Parathyroid adenoma (tissue), 2 donors: ENCODE measurements around the gene EFCAB6.

Source experiments
- H2AFZ ChIP-seq: fragments of 300-600 bp; sonication (generic); one replicate; pipeline ENCODE4 v1.7.0; 2017; ENCODE audit warnings: antibody characterized with exemption, mild to moderate bottlenecking
- H3K27ac ChIP-seq: fragments of 300-600 bp; sonication (generic); one replicate; pipeline ENCODE4 v1.7.0; 2017
- H3K27me3 ChIP-seq: fragments of 300-600 bp; sonication (generic); one replicate; pipeline ENCODE4 v1.7.0; 2017; ENCODE audit warnings: low read length; ENCODE audit not compliant: control insufficient read depth, insufficient read depth
- H3K36me3 ChIP-seq: fragments of 300-600 bp; sonication (generic); one replicate; pipeline ENCODE4 v1.7.0; 2017; ENCODE audit warnings: low read length; ENCODE audit not compliant: control insufficient read depth, insufficient read depth
- H3K4me1 ChIP-seq: fragments of 300-600 bp; sonication (generic); one replicate; pipeline ENCODE4 v1.7.0; 2017; ENCODE audit warnings: control low read depth
- H3K4me2 ChIP-seq: fragments of 300-600 bp; sonication (generic); one replicate; pipeline ENCODE4 v1.7.0; 2017; ENCODE audit warnings: low read length
- H3K4me3 ChIP-seq: fragments of 300-600 bp; sonication (generic); one replicate; pipeline ENCODE4 v1.7.0; 2017; ENCODE audit warnings: low read depth, low read length
- H3K79me2 ChIP-seq: fragments of 300-600 bp; sonication (generic); one replicate; pipeline ENCODE4 v1.7.0; 2017; ENCODE audit warnings: control low read depth
- H3K9ac ChIP-seq: fragments of 300-600 bp; sonication (generic); one replicate; pipeline ENCODE4 v1.7.0; 2017; ENCODE audit warnings: mild to moderate bottlenecking
- H3K9me3 ChIP-seq: fragments of 300-600 bp; sonication (generic); one replicate; pipeline ENCODE4 v1.7.0; 2017; ENCODE audit warnings: low read length; ENCODE audit not compliant: control insufficient read depth
- CTCF ChIP-seq: fragments of 300-600 bp; sonication (generic); IDR thresholded peaks from one replicate; pipeline ENCODE4 v1.7.0; 2017; ENCODE audit warnings: antibody characterized with exemption, mild to moderate bottlenecking
- donor health status: primary hyperparathyroidism.

The EFCAB6 gene

GRCh38 chr22:43854121-43854785 lies 42.1 kb upstream of the EFCAB6 start:
- no peak overlapping the region for H3K9ac ChIP-seq
- no peaks in the 10 kb centered on the region for H3K36me3 ChIP-seq
- H3K9me3 ChIP-seq, result no peaks in the 10 kb centered on the region
- no peaks in the 10 kb centered on the region for H3K79me2 ChIP-seq
- no peak overlapping the region for H3K4me3 ChIP-seq
- no peak for TF ChIP-seq CTCF
- H2AFZ ChIP-seq, result no peak overlapping the region
- H3K4me2 ChIP-seq, result no peak overlapping the region
- H3K4me1 ChIP-seq, result no peaks in the 10 kb centered on the region
- H3K27ac ChIP-seq, result no peak overlapping the region
- no peaks in the 10 kb centered on the region for H3K27me3 ChIP-seq

GRCh38 chr22:43853328-43853931 lies 41.3 kb upstream of the EFCAB6 start:
- no peak overlapping the region for H3K4me2 ChIP-seq
- no peak overlapping the region for H3K9ac ChIP-seq
- H3K27me3 ChIP-seq, result no peaks in the 10 kb centered on the region
- no peak for TF ChIP-seq CTCF
- no peaks in the 10 kb centered on the region for H3K79me2 ChIP-seq
- H2AFZ ChIP-seq, result no peak overlapping the region
- no peaks in the 10 kb centered on the region for H3K4me1 ChIP-seq
- H3K36me3 ChIP-seq, result no peaks in the 10 kb centered on the region
- H3K27ac ChIP-seq, result no peak overlapping the region
- no peaks in the 10 kb centered on the region for H3K9me3 ChIP-seq
- no peak overlapping the region for H3K4me3 ChIP-seq

- Histone ChIP-seq H3K9me3 (no peaks in the 10 kb centered on the region), H3K4me1 (no peaks in the 10 kb centered on the region)
Measured at GRCh38 chr22:43852573-43853327, 40.6 kb upstream of the EFCAB6 start.

GRCh38 chr22:43851979-43852307 lies 39.8 kb upstream of the EFCAB6 start:
- no peak overlapping the region for H3K4me3 ChIP-seq
- no peak overlapping the region for H3K9ac ChIP-seq
- H3K4me1 ChIP-seq, result no peaks in the 10 kb centered on the region
- H2AFZ ChIP-seq, result no peak overlapping the region
- no peak overlapping the region for H3K27ac ChIP-seq
- H3K27me3 ChIP-seq, result no peaks in the 10 kb centered on the region
- TF ChIP-seq CTCF, result no peak
- H3K79me2 ChIP-seq, result no peaks in the 10 kb centered on the region
- H3K4me2 ChIP-seq, result no peak overlapping the region
- no peaks in the 10 kb centered on the region for H3K36me3 ChIP-seq
- no peaks in the 10 kb centered on the region for H3K9me3 ChIP-seq

More at GRCh38 chr22:43852573-43853327, 40.6 kb upstream of the EFCAB6 start:
- TF ChIP-seq CTCF, result no peak
- H3K4me2 ChIP-seq, result no peak overlapping the region
- H3K9ac ChIP-seq, result no peak overlapping the region
- H3K36me3 ChIP-seq, result no peaks in the 10 kb centered on the region
- H3K79me2 ChIP-seq, result no peaks in the 10 kb centered on the region
- H2AFZ ChIP-seq, result no peak overlapping the region
- no peak overlapping the region for H3K4me3 ChIP-seq
- no peaks in the 10 kb centered on the region for H3K27me3 ChIP-seq
- H3K27ac ChIP-seq, result no peak overlapping the region
